NCI-H524 treated with DMSO at 0.1 percent for 48 hours (cell line): ENCODE results near the gene KCNE2.
"Not testable (repeated sequence)": the region's sequence is repeated elsewhere in the genome, so short reads cannot be mapped to it uniquely, and the experiment has no call there.

ENCODE experiments used
- DNase-seq: peaks from one replicate; lab custom pipeline; 2025; lab: John Stamatoyannopoulos, UW

The KCNE2 gene

DNA sequence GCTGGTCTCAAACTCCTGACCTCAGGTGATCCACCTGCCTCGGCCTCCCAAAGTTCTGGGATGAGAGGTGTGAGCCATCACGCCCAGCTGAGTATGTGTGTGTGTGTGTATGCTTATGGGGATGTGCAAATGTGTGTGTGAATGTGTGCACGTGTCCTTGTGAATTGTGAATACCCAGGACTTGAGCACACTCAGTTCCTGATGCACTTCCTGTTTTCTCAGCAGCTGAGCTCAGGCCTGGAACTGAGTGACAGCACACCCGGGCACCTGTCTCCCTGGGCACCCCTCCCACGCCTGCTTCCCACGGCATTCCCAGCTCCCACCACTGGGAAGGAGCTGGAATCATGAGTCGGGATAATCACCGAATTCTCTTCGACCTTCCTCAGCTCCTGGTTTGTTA lies 43.5 kb downstream of the KCNE2 start:
- DNase-seq: not testable (repeated sequence)

GRCh38 chr21:34417448-34418077 lies 53.8 kb downstream of the KCNE2 start:
- DNase-seq: not testable (repeated sequence)
